Esophagus squamous epithelium (tissue), 4 donors: ENCODE results near the gene COL16A1.

ENCODE experiments used
- POLR2A ChIP-seq, 4 donors: fragments of 450-650 bp; IDR thresholded peaks; one replicate each; pipeline ENCODE4 v1.6.1; 2017; ENCODE audit warnings: antibody characterized with exemption in 4 of 4, mild to moderate bottlenecking in 4 of 4, moderate library complexity in 3 of 4
- TF ChIP-seq, protein P1 (sequence below), 6 experiments: fragments of 450-650 bp in 4 of 6; fragments of 200-600 bp in 2 of 6; sonication (generic) in 2 of 6; IDR thresholded peaks; one replicate each; pipeline ENCODE4 v1.5.1; 2016 to 2019; ENCODE audit warnings: antibody characterized with exemption in 6 of 6, mild to moderate bottlenecking in 4 of 6, moderate library complexity in 4 of 6

DNA sequence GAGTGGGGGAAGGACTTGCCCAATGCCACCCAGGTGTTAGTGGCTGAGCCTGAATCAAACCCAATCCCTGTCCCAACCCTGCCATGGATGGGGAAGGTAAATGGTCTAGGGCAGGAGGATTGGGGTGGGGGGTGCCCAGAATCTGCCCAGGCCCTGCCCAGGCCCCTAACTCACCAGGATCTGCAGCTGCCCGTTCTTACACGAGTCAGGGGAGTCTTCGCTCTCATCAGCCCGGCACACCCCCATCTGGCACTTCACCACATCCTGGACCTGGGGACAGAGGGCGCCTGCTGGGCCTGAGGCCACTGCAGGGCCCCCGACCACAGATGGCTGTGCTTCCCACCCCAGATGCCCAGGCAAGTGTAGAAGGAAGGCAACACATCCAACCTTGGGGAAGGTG lies 28.5 kb upstream of the COL16A1 start:
- TF ChIP-seq, protein P1, sequence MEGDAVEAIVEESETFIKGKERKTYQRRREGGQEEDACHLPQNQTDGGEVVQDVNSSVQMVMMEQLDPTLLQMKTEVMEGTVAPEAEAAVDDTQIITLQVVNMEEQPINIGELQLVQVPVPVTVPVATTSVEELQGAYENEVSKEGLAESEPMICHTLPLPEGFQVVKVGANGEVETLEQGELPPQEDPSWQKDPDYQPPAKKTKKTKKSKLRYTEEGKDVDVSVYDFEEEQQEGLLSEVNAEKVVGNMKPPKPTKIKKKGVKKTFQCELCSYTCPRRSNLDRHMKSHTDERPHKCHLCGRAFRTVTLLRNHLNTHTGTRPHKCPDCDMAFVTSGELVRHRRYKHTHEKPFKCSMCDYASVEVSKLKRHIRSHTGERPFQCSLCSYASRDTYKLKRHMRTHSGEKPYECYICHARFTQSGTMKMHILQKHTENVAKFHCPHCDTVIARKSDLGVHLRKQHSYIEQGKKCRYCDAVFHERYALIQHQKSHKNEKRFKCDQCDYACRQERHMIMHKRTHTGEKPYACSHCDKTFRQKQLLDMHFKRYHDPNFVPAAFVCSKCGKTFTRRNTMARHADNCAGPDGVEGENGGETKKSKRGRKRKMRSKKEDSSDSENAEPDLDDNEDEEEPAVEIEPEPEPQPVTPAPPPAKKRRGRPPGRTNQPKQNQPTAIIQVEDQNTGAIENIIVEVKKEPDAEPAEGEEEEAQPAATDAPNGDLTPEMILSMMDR (IDR thresholded peaks at IDR 0.05), result no peak
- no peak for TF ChIP-seq POLR2A (IDR thresholded peaks at IDR 0.05)
